Tibial nerve (tissue), 4 donors: ENCODE measurements around the gene SUGP1.

ENCODE experiments used
- EP300 ChIP-seq, 2 donors: sonication (generic); formaldehyde crosslinking; IDR thresholded peaks; one replicate each; pipeline ENCODE4 v1.6.1; 2017; ENCODE audit warnings: antibody characterized with exemption in 2 of 2, mild to moderate bottlenecking in 1 of 2
- POLR2A ChIP-seq, 2 donors: fragments of 450-650 bp; IDR thresholded peaks; one replicate each; pipeline ENCODE4 v1.6.1; 2017; ENCODE audit warnings: antibody characterized with exemption in 2 of 2, mild to moderate bottlenecking in 2 of 2, moderate library complexity in 2 of 2
- TF ChIP-seq, protein P1 (sequence below), 5 experiments: fragments of 200-600 bp in 3 of 5; fragments of 450-650 bp in 2 of 5; sonication (generic) in 3 of 5; IDR thresholded peaks; one replicate each; pipeline ENCODE4 v1.5.1; 2016 to 2019; ENCODE audit warnings: antibody characterized with exemption in 5 of 5, mild to moderate bottlenecking in 3 of 5, moderate library complexity in 2 of 5

DNA sequence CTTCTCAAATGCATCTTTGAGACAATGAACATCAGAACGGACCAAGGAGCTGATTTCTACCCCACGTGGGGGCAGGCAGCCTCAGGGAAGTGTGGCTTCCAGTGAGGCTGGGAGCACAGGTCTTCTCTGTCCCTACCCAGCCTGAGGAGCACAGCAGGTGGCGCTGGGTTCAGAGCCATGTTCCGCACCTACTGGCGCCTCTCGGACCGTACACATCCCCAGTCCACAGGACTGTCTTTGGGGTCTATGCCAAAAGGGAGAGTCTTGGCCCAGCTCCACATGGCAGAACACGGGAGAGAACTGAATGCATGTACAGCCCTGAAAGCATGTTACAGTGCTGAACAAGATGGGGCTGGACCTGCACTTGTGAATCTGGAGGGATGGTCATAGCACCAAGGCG, 22.6 kb downstream of the SUGP1 start:
- TF ChIP-seq, protein P1, sequence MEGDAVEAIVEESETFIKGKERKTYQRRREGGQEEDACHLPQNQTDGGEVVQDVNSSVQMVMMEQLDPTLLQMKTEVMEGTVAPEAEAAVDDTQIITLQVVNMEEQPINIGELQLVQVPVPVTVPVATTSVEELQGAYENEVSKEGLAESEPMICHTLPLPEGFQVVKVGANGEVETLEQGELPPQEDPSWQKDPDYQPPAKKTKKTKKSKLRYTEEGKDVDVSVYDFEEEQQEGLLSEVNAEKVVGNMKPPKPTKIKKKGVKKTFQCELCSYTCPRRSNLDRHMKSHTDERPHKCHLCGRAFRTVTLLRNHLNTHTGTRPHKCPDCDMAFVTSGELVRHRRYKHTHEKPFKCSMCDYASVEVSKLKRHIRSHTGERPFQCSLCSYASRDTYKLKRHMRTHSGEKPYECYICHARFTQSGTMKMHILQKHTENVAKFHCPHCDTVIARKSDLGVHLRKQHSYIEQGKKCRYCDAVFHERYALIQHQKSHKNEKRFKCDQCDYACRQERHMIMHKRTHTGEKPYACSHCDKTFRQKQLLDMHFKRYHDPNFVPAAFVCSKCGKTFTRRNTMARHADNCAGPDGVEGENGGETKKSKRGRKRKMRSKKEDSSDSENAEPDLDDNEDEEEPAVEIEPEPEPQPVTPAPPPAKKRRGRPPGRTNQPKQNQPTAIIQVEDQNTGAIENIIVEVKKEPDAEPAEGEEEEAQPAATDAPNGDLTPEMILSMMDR (IDR thresholded peaks at IDR 0.05), result no peak
- TF ChIP-seq EP300 (IDR thresholded peaks at IDR 0.05) (no peak), POLR2A (IDR thresholded peaks at IDR 0.05) (no peak)
